B cell (primary cell): Measurements from ENCODE around the gene TNFAIP2. TPM values are rescaled to one million over a fixed set of nuclear protein-coding genes. Genes with fewer than 3 reads are reported as not detected.

Experiments
- ATAC-seq: fragments of 200-7000 bp; cut with Tn5 transposase; one replicate; pipeline ENCODE4 v1.10.0; 2021; ENCODE audit warnings: low read depth, mild to moderate bottlenecking, moderate number of reproducible peaks, moderate library complexity
- CTCF ChIA-PET: fragments of 350-600 bp; sonication (Branson Sonifier 250); formaldehyde crosslinking; loops from one replicate; lab custom pipeline; 2021; ENCODE audit warnings: antibody characterized with exemption, inconsistent platforms; lab: Charles Lee
- POLR2A ChIA-PET: fragments of 350-600 bp; sonication (Branson Sonifier 250); formaldehyde crosslinking; loops from one replicate; lab custom pipeline; 2021; ENCODE audit warnings: antibody characterized with exemption; lab: Charles Lee
- DNase-seq: peaks from one replicate; pipeline ENCODE4 v3.0.0; 2013
- H2AFZ ChIP-seq: 2 replicates; pipeline ENCODE4 v1.6.1; 2012; ENCODE audit warnings: mild to moderate bottlenecking, low read depth, low read length; ENCODE audit not compliant: insufficient read depth, poor library complexity, severe bottlenecking
- H3K27ac ChIP-seq, 2 donors: 1 replicate in 1 of 2; 2 replicates in 1 of 2; pipeline ENCODE4 v1.5.1; 2012 to 2013; ENCODE audit warnings: low read length in 2 of 2, mild to moderate bottlenecking in 2 of 2, moderate library complexity in 1 of 2
- H3K27me3 ChIP-seq, 4 experiments: fragments of 200-600 bp in 1 of 4; sonication (generic) in 1 of 4; replicated peaks in 1 of 4; 1 replicate in 2 of 4; 2 replicates in 2 of 4; pipeline versions ENCODE4 v1.6.1 to v1.7.0; 2013 to 2016; ENCODE audit warnings: low read length in 3 of 4, mild to moderate bottlenecking in 2 of 4, mixed read lengths in 1 of 4, moderate library complexity in 1 of 4; ENCODE audit not compliant: insufficient read depth in 4 of 4, control insufficient read depth in 3 of 4; ENCODE audit errors: control extremely low read depth in 1 of 4
- H3K36me3 ChIP-seq, 2 experiments: replicated peaks in 1 of 2; 1 replicate in 1 of 2; 2 replicates in 1 of 2; pipeline versions ENCODE4 v1.6.1 to v1.7.1; 2013; ENCODE audit warnings: low read length in 1 of 2; ENCODE audit not compliant: insufficient read depth in 2 of 2, control insufficient read depth in 1 of 2; ENCODE audit errors: control extremely low read depth in 1 of 2, extremely low read depth in 1 of 2
- H3K4me1 ChIP-seq, 2 donors: fragments of 200-600 bp in 1 of 2; sonication (generic) in 1 of 2; 1 replicate in 1 of 2; 2 replicates in 1 of 2; pipeline versions ENCODE4 v1.5.1 to v1.6.1; 2013 to 2017; ENCODE audit warnings: low read length in 2 of 2; ENCODE audit not compliant: control insufficient read depth in 2 of 2, insufficient read depth in 2 of 2
- H3K4me2 ChIP-seq: replicated peaks from 2 replicates; pipeline ENCODE3; 2012; ENCODE audit warnings: mild to moderate bottlenecking, low read depth, low read length; ENCODE audit not compliant: poor library complexity, severe bottlenecking
- H3K4me3 ChIP-seq, 5 experiments: fragments of 200-600 bp in 1 of 5; sonication (generic) in 1 of 5; 1 replicate in 3 of 5; 2 replicates in 2 of 5; pipeline versions ENCODE4 v1.5.1 to v1.7.0; 2011 to 2016; ENCODE audit warnings: low read length in 4 of 5, mild to moderate bottlenecking in 4 of 5, low read depth in 2 of 5, control low read depth in 1 of 5, moderate library complexity in 1 of 5; ENCODE audit not compliant: insufficient read depth in 1 of 5; ENCODE audit errors: control extremely low read depth in 1 of 5, extremely low read depth in 1 of 5
- H3K79me2 ChIP-seq: fragments of 200-600 bp; sonication (generic); one replicate; pipeline ENCODE4 v1.6.0; 2016; ENCODE audit warnings: low read length; ENCODE audit not compliant: control insufficient read depth, insufficient read depth
- H3K9ac ChIP-seq: fragments of 200-600 bp; sonication (generic); 2 replicates; pipeline ENCODE4 v1.6.1; 2017; ENCODE audit warnings: mild to moderate bottlenecking, low read length, moderate library complexity
- H3K9me3 ChIP-seq, 3 donors: one replicate each; pipeline versions ENCODE4 v1.6.1 to v1.7.1; 2013; ENCODE audit warnings: low read length in 2 of 3; ENCODE audit not compliant: control insufficient read depth in 2 of 3, insufficient read depth in 1 of 3; ENCODE audit errors: control extremely low read depth in 1 of 3
- H4K20me1 ChIP-seq: 2 replicates; pipeline ENCODE4 v1.6.0; 2012; ENCODE audit warnings: mild to moderate bottlenecking, low read length; ENCODE audit not compliant: insufficient read depth, control insufficient read depth, poor library complexity, severe bottlenecking
- H3K27ac Mint-ChIP-seq: one replicate; pipeline ENCODE4 v1.8.0; 2021; ENCODE audit warnings: mixed read lengths
- H3K27me3 Mint-ChIP-seq: one replicate; pipeline ENCODE4 v1.8.0; 2021; ENCODE audit warnings: mixed read lengths
- H3K4me1 Mint-ChIP-seq: one replicate; pipeline ENCODE4 v1.8.0; 2021; ENCODE audit warnings: mixed read lengths
- H3K4me3 Mint-ChIP-seq: one replicate; pipeline ENCODE4 v1.8.0; 2021; ENCODE audit warnings: mixed read lengths
- H3K9me3 Mint-ChIP-seq: one replicate; pipeline ENCODE4 v1.8.0; 2022; ENCODE audit warnings: mixed read lengths; ENCODE audit not compliant: insufficient read depth
- CTCF ChIP-seq: fragments of 200-600 bp; IDR thresholded peaks from one replicate; pipeline ENCODE4 v1.8.0; 2022; ENCODE audit warnings: antibody characterized with exemption, mild to moderate bottlenecking
- EZH2 ChIP-seq: IDR thresholded peaks from 2 replicates; pipeline ENCODE4 v1.6.1; 2012; ENCODE audit warnings: borderline replicate concordance, low read depth, mild to moderate bottlenecking, moderate library complexity, low read length; ENCODE audit not compliant: insufficient read depth, poor library complexity, severe bottlenecking
- WGBS: methylation state at CpG from one replicate; pipeline ENCODE4 v1.1.5; 2013; ENCODE audit warnings: missing lambda C conversion rate; ENCODE audit not compliant: insufficient coverage; 5-methylcytosine and 5-hydroxymethylcytosine counted together
- intact Hi-C: fragments of 100-400 bp; cut with micrococcal nuclease; formaldehyde crosslinking; loops from one replicate; pipeline ENCODE4 v1.10.0; 2022
- polyA plus RNA-seq: library from polyadenylated mRNA; depleted of rRNA; stranded (reverse); fragments of >200 nt; gene quantifications from 2 replicates; pipeline ENCODE4 v1.2.3, GENCODE V29; 2012
- total RNA-seq, 2 donors: library from RNA; stranded (reverse); fragments of 120-200 nt in 1 of 2; gene quantifications; 1 replicate in 1 of 2; 2 replicates in 1 of 2; pipeline versions ENCODE4 v1.2.3 to v1.2.4, GENCODE V29; 2013 to 2022

The TNFAIP2 gene
- total and polyA plus RNA-seq, 2 donors (not counting 1 experiment from before 2014, with no cell fraction given): 1.5 to 9.0 TPM

- no peak overlapping the region for H3K4me3 Mint-ChIP-seq
- no peak overlapping the region for H3K27ac Mint-ChIP-seq
- Histone ChIP-seq H4K20me1 (no peaks in the 10 kb centered on the region), H3K4me2 (no peak overlapping the region), H3K4me1 (peaks cover 5 to 6% of the 10 kb centered on the region in 2 donors), H3K9ac (no peak overlapping the region), H2AFZ (no peak overlapping the region), H3K79me2 (no peaks in the 10 kb centered on the region), H3K9me3 (peaks cover 0 to 10% (median 0%) of the 10 kb centered on the region in 3 donors), H3K36me3 (no peaks in the 10 kb centered on the region), H3K4me3 (no peak overlapping the region), H3K27ac (no peak overlapping the region), H3K27me3 (peaks cover 0 to 13% (median 8%) of the 10 kb centered on the region in 4 experiments)
- DNase-seq (no peak), ATAC-seq (no peak)
- intact Hi-C loops: no loop called here
- no peaks in the 10 kb centered on the region for H3K9me3 Mint-ChIP-seq
- TF ChIP-seq CTCF (no peak), EZH2 (no peak)
- POLR2A ChIA-PET: no interaction called here
- peaks cover 6% of the 10 kb centered on the region for H3K4me1 Mint-ChIP-seq
- peaks cover 8% of the 10 kb centered on the region for H3K27me3 Mint-ChIP-seq
- CTCF ChIA-PET: no interaction called here
- 82% methylated on average over 13 of the region's 13 CpGs for WGBS
Observed at GRCh38 chr14:103128631-103129300, 5.5 kb downstream of the TNFAIP2 start.

GRCh38 chr14:103129301-103130016 lies 6.2 kb downstream of the TNFAIP2 start:
- no peak overlapping the region for H3K27ac Mint-ChIP-seq
- H3K4me3 Mint-ChIP-seq: no peak overlapping the region
- no peak overlapping the region for H3K9ac ChIP-seq
- no peaks in the 10 kb centered on the region for H3K36me3 ChIP-seq
- H3K4me2 ChIP-seq: no peak overlapping the region
- H3K4me3 ChIP-seq: no peak overlapping the region
- peaks cover 0 to 6% (median 0%) of the 10 kb centered on the region in 3 donors for H3K9me3 ChIP-seq
- H3K9me3 Mint-ChIP-seq: no peaks in the 10 kb centered on the region
- H3K27me3 Mint-ChIP-seq: peaks cover 3% of the 10 kb centered on the region
- DNase-seq (no peak), ATAC-seq (no peak)
- intact Hi-C loops: no loop called here
- CTCF ChIA-PET: interaction anchor here (1.9 kb wide), 1 partner anchor 24 kb away, joined by 8 read pairs; no protein-coding TSS in a partner anchor
- TF ChIP-seq EZH2 (no peak), CTCF (no peak)
- peaks cover under 1% of the 10 kb centered on the region for H3K4me1 Mint-ChIP-seq
- H4K20me1 ChIP-seq: no peaks in the 10 kb centered on the region
- POLR2A ChIA-PET: no interaction called here
- no peak overlapping the region for H2AFZ ChIP-seq
- 96% methylated on average over 12 of the region's 12 CpGs for WGBS
- H3K27ac ChIP-seq: no peak overlapping the region
- no peaks in the 10 kb centered on the region for H3K79me2 ChIP-seq
- peaks cover 0 to 7% (median 2%) of the 10 kb centered on the region in 4 experiments for H3K27me3 ChIP-seq
- no peaks in the 10 kb centered on the region for H3K4me1 ChIP-seq
